GM19438 (cell line): ENCODE data around the gene RBCK1.
"Not testable (repeated sequence)": the region's sequence is repeated elsewhere in the genome, so short reads cannot be mapped to it uniquely, and the experiment has no call there.

Source experiments
- ATAC-seq: cut with Tn5 transposase; IDR thresholded peaks from one replicate; pipeline ENCODE4 v1.9.1; 2021; ENCODE audit warnings: low read depth; ENCODE audit not compliant: unreplicated experiment

RBCK1 gene

DNA sequence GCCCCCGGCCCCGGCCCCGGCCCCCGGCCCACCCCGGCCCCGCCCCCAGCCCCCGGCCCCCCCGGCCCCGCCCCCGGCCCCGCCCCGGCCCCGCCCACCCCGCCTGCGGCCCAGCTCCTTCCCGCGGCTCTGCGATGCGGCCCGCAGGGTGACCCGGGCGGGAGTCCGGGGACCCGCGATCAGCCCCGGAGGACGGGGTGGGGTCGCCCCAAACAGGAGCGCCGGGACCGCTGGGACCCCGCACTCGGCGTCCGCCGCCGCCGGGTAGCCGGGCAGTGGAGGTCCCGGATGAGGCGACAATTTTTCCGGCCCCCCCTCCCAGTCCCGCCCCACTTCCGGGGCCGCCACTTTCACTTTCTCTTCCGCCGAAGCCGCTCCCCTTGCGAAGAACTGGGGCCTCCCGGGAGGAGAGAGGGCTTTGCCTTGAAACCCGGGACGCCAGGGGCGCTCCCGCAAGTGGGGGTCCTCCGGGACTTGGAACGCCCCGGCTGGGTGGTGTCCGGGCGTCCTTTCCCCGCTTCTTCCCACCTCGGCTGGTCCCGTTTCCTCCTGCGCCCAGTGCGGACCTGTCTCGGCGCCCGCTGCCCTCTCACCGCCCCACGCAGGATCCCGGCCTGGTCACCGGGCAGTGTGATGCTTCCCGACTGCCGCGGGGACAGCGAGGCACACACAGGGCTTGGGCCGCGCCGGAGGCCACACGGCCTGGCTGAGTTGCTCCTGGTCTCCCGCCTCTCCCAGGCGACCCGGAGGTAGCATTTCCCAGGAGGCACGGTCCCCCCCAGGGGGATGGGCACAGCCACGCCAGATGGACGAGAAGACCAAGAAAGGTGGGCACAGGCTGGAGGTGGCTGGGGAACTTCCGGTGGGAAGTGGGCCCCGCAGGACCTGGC, at the start of gene RBCK1:
Gene RBCK1 (plus strand): TSS at position 347 of the 890 bp plus-strand sequence. CDS start 459 bp downstream, at position 806.
- ATAC-seq, result peak; percentile 48

DNA sequence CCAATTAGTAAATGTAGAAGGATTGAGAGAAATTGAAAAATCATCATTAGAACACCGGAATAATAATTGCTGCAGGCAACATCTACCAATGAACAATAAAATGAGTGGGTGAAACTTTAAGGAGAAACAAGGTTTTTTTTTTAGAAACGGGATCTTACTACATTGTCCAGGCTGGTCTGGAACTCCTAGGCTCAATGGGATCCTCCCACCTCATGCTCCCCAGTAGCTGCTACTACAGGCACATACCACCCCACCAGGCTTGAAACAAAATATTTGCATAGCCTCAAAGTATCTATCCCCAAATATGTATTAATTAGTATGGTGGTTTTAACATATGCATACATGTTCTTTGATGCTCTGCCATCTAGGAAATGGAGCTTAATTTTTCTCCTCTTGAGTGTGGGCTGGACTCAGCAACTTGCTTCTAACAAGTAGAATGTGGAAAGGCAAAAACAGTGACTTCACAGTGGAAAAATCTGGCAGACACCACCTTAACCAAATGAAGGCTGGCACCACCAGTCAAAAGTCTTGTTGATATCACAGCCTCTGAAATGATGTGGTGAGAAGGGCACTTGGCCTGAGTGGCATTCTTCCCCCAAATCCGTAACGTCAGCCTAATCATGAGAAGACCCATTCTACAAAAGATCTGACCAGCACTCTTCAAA, 49.1 kb upstream of the RBCK1 start:
- ATAC-seq, result no peak

DNA sequence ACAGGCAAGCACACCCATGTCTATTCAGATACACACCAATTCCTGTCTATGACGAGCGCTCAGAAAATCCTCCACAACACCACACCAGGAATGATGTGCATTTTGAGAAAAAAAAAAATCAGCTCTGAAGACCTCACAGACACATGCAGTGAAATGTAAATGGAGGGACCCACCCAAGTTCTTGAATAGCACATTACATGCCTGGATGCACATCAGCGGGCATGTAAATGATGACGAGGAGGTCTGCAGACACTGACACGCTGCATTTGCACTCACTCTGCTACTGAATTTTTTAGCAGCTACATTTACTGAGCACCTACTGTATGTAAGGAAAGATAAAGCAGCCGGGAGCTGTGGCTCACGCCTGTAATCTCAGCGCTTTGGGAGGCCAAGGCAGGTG, 46.5 kb upstream of the RBCK1 start:
- no peak for ATAC-seq

DNA sequence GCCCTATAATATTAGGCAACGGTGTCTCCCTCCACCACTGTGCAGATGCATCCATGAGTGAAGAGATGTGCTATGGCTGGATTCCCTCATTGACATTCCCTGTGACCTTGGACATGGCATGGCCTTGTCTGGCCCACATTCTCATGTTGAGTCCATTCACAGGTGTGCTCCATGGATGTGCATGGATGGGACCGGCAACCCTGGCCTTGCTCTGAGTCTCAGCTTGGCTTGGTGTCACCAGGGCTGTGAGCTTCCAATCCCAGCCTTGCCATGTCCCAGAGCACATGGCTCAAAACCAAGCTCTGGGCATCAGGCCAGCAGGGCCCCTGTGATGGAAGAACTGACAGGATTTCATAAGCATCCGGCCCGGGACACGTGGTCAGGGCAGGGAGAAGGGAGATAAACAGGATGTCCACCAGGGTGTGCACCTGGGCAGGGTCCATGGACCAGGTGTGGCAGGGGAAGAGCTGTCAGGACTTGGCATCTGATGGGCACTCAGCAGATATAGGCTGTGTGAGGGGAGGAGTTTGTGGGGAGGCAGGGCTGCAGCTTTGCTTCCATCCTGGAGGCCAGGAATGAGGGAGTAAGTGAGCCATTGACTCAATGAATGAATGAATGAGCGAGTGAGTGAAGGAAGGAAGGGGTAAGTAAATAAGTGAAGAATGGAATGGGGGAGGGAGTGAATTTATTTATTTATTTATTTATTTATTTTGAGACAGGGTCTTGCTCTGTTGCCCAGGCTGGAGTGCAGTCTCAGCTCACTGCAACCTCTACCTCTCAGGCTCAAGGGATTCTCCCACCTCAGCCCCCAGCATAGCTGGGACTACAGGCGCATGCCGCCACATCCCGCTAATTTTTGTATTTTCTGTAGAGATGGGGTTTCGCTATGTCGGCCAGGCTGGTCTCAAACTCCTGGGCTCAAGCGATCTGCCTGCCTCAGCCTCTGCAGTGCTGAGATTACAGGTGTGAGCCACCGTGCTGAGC, 45.5 kb upstream of the RBCK1 start:
- ATAC-seq, result no peak

DNA sequence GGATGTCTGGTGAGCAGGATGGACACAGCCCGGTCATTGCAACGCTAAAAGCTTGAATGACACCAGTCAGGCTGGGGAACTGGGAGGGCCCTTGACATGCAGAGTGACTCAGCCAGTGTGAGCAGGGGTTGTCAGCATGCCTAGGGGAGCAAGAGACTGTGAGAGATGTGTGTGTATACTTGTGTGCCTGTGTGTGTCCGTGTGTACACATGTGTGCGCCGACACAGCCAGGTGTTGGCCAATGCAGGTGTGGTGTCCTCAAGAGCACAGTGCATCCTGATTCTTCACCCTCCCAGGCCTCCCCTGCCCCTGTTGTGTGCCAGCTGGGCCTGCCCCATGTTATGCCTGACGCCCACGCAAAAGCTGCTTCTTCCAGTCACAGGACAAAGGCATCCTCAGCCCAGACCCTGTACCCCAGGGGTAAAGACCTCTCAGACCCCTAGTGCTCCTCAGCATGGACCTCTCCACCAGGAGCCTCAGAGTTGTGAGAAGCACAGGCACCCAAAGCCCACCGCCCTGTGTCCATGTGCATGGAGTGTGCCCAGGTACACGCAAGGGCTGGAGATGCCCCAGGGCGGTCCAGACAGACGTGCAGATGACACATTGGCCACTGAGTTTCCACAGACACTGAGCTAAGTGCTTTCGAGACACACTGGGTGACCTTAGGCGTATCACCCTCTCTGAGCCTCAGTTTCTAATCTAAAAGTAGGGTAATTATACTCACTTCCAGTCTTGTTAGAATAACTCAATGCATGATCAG, 44.6 kb upstream of the RBCK1 start:
- no peak for ATAC-seq

DNA sequence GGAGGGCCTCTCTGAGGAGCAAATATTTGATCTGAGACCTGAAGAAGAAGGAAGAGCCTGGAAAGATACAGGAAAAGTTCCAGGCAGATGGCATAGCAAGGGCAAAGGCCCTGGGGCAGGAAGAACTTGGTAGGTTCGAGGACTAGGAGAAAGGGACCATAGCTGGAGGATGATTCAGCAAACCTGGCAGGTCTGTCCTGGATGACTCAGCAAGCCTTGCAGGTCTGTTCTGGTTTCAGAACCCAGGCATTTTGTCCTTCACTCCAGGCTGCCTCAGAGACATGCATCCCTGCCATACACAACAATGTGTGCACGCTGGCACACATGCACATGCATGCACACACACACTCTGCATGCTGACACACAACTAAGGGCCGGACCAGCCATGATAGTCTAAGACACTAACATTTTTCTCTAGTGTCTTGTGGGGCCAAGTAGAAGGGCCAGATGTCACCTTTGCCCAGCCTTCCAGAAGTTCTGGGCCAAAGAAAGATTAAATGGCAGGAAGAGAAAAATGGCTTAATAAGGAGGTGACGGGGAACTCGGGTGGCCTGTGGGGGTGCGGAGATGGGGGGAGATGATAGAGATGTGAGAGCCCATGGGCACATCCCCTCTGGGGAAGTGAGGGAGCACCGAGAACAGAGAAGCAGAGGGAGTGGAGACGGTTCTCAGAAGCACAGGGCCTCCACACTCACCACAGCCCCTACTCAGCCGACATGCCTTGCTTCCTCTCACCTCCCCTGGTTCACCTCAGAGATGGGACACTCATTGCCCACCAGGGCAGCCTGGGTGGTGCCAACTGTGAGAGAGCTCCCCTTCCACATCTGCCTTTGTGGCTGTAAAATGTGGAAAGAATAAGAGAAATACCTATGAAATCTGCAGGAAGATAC, 42.9 kb upstream of the RBCK1 start:
- ATAC-seq, result no peak

DNA sequence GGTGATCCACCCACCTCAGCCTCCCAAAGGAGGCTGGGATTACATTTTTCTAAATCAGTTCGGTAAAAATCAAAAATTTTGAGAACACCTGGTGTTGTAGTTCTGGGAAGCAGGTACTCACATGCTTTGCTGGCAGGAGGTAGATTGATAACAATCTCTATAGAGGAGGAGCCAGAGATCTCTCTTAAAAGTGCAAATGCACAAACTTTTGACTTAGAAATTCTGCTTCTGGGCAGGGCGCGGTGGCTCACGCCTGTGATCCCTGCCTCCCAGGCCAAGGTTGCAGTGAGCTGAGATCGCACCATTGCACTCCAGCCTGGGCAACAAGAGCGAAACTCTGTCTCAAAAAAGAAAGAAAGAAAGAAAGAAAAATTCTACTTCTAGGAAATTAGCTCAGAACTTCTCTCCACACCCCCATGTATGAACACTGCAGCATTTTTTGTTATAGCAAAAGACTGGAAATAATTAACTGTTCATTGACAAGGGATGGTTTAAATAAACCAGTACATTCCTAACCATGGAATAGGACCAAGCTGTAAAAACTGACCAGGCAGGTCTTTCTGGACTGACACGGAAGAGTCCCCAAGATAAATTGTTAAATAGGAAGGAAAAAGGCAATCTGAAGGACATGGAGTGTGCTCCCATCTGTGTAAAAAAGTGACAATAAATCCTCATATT, 41.9 kb upstream of the RBCK1 start:
- no peak for ATAC-seq

DNA sequence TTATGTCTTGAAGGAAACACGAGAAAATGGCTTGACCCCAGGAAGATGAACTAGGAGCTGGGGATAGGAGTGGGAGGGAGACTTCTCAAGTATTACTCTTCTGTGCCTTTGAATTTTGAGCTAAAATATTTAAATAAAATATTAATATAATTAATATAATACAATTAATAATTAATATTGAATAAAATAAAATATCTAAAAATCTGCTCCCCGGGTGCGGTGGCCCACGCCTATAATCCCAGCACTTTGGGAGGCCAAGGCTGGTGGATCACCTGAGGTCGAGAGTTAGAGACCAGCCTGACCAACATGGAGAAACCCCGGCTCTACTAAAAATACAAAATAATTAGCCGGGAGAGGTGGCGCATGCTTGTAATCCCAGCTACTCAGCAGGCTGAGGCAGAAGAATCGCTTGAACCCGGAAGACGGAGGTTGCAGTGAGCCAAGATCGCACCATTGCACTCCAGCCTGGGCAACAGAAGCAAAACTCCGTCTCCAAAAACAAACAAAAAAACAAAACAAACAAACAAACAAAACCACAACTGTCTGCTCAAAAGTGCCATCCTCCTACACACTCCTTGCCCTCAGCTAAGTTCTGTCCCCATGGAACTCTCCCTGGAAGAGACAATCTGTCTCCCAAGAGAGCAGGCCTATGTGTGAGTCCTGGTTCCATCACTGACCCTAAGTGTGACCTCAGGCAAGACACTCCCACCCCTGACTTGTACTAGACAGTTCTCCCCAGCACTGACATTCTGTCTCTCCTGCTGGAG, 41.2 kb upstream of the RBCK1 start:
- ATAC-seq, result no peak

DNA sequence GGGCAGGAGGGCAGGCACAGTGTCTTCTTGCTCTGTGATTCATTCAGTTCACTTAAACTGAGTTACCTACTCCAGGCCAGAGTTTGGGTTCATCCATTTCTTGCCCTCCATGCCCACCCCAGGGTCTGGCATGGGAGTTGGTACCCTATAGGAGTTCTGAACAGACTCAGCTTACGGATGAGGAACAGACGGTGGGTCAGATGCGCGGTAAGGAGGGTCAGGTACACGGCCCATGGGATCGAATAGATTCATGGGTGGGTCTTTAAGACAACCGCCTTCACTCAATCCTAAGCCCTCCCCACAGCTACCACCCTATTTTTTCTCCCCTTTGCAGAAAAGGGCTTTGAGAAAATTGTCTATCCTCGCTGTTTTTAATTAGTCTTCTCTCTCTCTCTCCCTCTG, 40.6 kb upstream of the RBCK1 start:
- no peak for ATAC-seq

DNA sequence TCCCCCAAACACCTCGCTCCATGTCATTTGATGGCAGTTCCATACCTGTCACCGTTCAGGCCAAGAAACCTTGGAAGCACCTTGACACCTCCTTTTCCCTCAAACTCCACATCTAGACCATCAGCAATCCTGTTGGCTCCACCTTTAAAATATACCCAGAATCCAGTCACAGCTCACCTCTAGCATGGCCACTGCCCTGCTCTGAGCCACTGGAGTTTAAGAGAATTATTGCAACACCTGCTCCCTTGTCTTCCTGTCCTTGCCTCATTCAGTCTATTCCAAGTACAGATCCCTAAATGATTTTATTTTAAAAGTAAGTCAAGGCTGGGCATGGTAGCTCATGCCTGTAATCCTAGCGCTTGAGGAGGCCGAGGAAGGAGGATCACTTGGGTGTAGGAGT, 39.2 kb upstream of the RBCK1 start:
- ATAC-seq, result no peak

DNA sequence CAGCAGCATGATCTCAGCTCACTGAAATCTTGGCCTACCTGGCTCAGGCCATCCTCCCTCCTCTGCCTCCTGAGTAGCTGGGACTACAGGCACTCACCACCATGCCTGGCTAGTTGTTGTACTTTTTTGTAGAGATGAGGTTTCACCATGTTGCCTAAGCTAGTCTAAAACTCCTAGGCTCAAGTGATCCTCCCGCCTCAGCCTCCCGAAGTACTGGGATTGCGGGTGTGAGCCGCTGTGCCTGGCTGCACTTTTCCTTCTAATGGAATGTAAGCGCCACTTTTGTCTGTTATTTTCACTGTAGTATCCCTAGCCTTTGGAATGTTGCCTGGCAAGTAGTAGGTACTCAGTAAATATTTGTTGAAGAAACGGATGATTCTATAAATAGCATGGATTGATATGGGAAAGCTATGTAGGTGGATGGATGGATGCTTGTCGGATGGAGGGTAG, 37.9 kb upstream of the RBCK1 start:
- no peak for ATAC-seq

DNA sequence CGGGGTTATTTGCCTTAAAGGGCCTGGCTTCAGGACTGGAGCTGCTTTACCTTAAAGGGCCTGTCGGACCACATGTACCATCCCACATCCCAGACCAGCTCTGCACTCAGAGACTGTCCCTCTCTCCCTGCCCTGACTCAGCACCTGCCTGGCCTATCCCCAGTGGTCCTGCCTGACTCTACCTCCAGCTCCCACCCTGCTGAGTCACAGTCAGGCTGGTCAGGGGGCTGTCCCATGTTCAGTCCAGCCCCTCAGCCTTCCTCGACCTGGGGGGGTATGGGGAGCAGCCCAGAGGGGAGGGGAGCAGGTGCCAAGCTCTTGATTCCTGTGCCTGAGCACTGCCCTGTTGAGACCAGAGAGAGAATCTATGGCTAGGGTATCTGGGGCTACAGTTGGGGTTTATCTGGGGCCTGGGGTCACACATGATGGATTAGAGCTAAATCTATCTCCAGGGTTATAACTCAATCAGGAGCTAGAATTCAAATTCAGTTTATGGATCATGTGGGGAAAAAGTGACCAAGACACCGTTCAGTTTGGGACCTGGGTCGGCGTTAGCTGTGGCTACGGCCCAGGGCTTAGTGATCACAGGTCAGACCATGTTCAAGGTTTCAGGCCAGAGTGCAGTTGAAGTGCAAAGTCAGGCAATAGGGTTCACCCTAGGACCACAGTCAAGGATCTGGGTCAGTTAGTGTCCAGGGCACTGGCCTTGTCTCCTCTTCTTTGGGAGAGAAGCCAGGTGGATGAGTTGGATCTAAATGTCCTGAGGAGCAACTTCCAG, 36.9 kb upstream of the RBCK1 start:
- ATAC-seq, result no peak

DNA sequence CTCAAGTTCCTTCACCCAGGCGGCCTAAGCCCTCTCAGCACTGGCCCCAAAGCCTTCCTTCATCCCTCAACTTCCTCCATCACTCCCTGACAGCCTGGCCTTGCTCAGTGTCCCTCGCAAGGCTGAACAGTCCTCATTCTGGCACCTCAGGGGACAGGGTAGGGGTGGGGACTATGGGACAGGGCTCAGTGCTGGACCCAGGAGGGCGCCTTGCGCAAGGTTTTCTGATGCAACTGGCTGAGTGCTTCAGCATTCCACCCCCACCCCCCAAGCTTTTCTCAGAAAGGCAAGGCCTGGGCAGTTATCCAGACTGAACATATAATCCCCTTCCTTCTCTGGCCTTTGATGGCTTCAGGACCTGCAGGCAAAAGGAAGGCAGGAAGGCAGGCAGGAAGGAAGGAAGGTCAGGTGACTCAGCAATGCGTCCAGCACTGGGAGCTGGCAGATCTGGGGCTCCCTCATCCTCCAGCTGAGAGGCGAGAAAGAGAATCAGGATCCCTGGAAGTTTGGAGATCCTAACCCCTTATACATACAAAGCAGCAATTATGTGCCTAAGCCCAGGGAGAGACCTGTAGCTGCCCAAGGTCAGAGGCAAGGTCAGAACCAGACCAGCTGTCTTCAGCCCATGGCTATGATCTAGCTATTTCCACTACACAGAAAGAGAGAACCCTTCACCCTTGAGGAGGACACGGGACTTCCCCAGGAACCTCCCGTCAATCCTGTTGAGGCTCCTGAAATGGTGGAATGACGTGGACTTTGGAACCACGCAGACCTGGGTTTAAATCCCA, 36.1 kb upstream of the RBCK1 start:
- ATAC-seq, result no peak

DNA sequence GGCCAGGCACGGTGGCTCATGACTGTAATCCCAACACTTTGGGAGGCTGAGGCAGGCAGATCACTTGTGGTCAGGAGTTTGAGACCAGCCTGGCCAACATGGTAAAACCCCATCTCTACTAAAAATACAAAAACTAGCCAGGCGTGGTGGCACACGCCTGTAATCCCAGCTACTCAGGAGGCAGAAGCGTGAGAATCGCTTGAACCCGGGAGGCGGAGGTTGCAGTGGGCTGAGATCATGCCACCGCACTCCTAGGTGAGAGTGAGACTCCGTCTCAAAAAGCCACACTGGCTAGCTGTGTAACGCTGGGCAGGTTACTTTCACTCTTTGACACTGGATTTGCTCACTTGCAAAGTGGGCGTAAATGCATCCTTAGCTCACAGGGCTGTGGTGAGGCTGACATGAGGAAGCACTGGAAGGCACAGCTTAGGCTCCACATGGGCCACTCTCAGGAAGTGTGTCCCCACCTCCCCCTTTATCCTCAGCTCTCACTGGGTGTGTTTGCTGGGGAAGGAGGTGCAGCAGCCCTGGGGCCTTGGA, 35.5 kb upstream of the RBCK1 start:
- not testable (repeated sequence) for ATAC-seq

DNA sequence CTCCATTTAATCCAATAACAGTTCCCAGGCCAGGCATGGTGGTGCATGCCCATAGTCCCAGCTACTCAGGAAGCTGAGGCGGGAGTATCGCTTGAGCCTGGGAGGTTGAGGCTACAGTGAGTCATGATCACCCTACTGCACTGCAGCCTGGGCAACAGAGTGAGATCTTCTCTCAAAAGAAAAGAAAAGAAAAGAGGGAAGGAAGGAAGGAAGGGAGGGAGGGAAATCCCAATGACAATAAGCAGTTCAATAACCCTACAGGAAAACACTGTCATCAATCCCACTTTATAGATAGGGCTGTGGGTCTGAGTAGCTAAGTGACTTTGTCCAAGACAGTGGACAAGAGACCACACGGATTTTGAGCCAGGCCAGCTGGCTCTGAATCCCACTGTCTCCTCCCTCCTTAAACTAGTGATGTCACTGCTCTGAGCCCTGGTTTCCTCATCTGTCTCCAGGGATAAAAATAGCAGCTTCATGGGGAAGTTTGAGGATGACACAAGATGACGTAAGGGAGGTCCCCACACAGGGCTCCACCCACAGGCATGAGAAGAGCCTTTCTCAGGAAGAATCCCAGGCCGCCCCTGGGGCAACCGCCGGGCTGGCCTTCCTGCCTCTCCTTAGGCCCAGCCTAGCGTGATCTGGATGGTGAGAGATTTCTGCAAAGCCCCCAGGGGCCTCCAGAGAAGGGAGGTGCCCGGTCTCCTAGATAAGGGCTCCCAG, 34.8 kb upstream of the RBCK1 start:
- no peak for ATAC-seq
